Measurements from ENCODE around the gene RAB6B. TPM values are rescaled to one million over a fixed set of nuclear protein-coding genes. Genes with fewer than 3 reads are reported as not detected.

RAB6B gene
- total RNA-seq, 1 donor from 2014 or later: 2.2 TPM

DNA sequence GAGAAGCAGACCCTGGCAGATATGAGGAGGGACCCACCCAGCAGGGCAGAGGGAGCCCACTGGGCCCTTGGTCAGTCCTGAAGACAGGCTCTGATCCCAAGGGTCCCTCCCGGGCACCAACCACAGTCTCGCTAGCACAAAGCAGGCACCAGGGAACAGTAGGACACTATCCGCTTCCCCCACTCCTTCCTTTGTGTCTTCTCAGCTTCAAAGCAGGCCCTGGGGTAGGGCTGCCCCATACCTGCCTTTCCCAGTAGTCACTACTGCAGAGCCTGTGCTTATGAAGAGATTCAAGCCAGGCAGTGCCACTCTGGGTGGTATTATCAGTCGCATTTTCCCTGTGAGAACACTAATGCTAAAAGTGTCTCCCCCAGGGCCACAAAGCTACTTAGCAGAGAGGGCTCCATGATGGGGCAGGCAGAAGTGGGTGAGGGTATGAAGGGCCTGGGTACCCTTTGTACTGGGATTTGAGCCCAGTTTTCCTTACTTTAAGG lies 57.3 kb downstream of the RAB6B start:
- no peak for DNase-seq (ENCODE audit: low read depth in 2 of 2)

GRCh38 chr3:133837487-133838295 lies 58.0 kb downstream of the RAB6B start:
- DNase-seq (ENCODE audit: low read depth in 2 of 2): no peak

DNA sequence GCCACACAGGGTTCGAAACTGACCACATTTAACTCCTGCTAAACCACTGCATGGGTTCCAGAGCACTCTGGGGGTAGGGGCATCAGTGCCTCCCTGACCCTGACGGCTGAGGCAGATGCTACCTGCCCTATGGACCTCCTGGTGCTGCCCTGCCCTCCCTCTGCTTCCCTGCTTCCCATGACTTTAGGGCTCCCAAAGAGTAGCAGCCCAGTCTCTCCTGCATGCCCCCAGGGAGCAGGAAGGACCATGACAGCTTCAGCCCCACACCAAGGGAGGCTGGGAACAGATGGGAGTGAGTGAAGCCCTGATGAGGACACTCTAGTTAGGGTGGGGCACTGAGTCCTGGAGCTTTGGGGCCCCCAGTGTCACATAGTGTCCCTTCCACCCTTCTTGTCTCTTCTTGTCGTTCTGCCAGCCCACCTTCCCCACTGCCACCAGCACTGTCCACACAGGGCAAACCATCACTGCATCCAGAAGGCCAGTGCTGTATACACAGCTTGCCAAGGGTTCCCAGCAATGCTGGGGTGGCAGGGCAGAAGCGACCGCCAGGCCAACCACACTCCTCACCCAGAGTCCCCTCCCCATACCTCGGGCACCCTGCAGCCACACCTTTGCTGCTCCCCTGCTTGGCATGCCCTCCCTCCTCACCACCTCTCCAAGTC lies 59.1 kb downstream of the RAB6B start:
- no peak for DNase-seq (ENCODE audit: low read depth in 2 of 2)

- DNase-seq (ENCODE audit: low read depth in 2 of 2): no peak
These were observed 59.7 kb downstream of the RAB6B start for GRCh38 chr3:133835961-133836360.

DNA sequence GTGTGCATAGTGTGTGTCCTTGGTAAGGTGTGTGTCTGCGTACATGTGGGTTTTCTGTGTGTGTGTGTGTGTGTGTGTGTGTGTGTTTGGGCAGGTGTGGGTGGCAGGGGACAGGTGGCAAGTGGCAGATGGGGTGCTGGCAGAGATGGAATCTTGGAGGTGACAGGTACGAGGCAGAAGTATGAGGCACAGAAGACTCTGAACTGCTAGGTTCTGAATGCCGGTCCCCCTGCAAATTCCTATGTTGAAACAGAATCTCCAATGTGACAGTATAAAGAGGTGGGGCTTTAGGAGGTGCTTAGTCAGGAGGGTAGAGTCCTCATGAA lies 60.3 kb downstream of the RAB6B start:
- DNase-seq (ENCODE audit: low read depth in 2 of 2): no peak

GRCh38 chr3:133834621-133835417 lies 60.9 kb downstream of the RAB6B start:
- no peak for DNase-seq (ENCODE audit: low read depth in 2 of 2)

- no peak for DNase-seq (ENCODE audit: low read depth in 2 of 2)
These were observed 61.6 kb downstream of the RAB6B start for GRCh38 chr3:133833880-133834620.

DNA sequence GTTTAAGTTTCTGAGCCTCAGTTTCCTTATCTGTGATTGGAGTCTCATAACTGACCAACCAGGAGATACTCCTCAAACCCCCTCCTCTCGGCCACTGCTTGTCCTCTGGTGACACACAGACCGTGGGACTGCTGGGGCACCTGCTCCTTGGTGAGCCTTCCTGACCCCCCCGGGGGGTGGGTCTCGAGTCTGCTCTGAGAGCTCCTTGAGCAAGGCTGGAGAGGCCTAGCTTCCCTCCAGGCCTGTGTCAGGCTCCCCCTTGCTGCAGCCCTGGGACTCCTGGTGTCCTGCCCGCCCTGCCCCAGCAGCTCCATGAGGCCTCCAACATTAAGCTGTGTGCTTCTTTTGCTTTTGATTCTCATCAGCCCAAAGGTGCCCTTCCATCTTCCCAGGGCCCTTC lies 62.4 kb downstream of the RAB6B start:
- no peak for DNase-seq (ENCODE audit: low read depth in 2 of 2)

DNA sequence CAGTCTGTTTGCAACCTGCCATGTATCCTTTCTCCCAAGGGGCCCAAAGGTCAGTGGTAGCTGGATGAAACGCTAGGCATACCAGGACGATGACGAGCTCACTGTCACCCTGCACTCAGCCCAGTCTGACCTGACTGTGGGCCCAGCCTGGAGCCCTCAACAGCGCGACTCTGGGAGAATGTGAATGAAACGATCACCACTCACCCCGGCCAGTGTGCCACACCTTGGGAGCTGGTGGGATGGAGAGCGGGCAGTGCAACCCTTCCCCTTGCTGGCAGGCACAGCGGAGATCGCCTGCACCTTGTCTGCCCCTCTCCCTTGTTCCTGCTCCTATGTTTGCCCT lies 62.9 kb downstream of the RAB6B start:
- no peak for DNase-seq (ENCODE audit: low read depth in 2 of 2)

GRCh38 chr3:133831966-133832801 lies 63.5 kb downstream of the RAB6B start:
- no peak for DNase-seq (ENCODE audit: low read depth in 2 of 2)

DNA sequence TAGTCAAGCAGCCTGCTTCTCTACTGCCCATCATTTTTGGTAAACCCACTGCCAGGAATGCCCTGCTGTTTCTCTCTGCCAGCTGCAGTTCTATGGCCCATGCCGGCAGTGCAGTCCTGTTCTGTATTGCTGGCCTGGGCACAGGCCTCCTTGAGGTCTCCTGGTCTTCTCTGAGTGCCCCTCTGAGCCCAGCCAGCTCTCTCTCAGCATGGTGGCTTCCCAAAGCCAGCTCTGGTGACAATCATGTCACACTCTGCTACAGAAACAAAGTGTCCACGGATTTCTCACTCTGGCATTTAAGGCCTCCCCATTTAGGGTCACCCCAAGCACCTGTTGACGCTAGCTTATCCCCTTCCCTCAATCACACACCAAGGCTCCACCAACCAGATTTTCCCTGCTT lies 65.6 kb downstream of the RAB6B start:
- DNase-seq (ENCODE audit: low read depth in 2 of 2): no peak

- DNase-seq (ENCODE audit: low read depth in 2 of 2): no peak
These were observed 66.4 kb downstream of the RAB6B start for GRCh38 chr3:133829310-133829707.

DNA sequence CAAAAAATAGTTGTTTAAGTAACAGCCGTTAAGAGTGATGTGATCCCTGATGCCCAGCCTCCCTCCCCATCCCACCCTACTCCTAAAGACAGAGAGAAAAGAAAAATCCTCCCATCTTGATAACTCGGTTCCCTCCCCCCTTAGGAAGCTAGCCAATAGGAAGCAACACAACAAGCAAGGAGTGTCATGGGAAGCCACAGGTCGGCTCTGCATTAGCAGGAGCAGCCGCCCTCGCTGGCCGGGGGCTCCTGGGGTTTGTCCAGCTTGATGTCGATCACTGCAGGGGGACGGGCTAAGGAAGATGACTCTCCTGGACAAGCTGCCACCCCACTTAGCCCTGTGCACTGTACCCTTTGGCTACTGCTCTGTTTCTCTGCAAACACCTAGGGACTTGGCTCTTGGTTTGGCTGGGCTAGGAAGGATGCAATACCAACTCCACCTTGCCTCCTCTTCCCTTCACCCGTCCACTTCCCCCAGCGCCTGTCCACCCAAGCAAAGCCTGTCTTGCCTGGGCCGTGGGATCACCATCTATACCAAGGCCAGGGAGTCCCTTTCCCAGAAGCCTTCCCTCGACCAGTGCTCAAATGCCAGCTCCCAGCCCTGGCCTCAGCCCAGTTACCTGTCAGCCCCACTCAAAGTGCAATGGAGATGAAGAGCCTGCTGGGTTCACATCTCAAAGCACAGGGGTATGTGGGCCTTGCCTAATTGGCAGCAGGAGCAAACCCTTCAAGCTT lies 66.9 kb downstream of the RAB6B start:
- no peak for DNase-seq (ENCODE audit: low read depth in 2 of 2)

DNA sequence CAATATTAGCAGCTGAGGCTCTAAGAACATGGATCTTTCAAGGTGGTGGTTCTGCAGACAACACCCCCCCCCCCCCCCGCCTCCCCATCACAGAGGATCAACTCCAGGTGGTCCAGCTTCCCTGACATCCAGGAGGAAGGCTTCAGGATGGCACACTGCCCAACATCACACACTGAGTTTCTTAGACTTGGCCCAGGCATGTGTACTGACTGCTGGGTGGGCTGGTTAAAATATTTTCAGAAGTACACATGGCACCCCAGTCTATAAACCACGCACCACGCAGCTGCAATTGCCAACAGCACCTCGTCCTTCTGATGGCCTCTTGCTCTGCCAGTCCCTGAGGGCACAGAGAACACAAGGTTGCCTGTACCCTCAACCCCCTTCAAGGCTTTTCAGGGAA lies 68.0 kb downstream of the RAB6B start:
- no peak for DNase-seq (ENCODE audit: low read depth in 2 of 2)

- DNase-seq (ENCODE audit: low read depth in 2 of 2): no peak
These were observed 68.5 kb downstream of the RAB6B start for GRCh38 chr3:133827136-133827535.

GRCh38 chr3:133825969-133826727 lies 69.5 kb downstream of the RAB6B start:
- DNase-seq (ENCODE audit: low read depth in 2 of 2): no peak

DNA sequence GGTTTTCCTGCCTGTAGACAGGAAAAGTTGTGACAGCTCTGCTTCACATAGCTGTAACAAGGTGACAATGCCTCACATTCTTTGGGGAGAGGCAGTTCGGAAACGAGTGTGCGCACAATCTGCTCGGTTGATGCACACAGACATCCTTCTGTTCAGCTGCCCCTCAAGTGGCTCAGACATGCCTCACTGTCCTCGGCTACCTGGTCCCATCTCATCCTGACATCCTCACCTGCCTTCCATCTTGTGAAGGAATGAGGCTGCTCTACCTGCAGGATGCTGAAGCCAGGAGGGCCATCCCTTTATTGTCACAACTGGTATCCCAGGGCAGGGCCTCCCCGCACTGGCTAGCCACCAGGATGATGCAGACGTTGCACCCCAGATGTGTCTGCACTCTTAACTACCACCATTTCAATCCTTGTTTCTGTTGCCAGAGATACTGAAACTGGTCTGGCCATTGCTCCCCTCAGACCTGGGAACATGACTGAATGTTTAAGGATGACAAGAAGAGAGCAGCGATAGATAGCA lies 70.7 kb downstream of the RAB6B start:
- no peak for DNase-seq (ENCODE audit: low read depth in 2 of 2)

GRCh38 chr3:133821767-133822638 lies 73.7 kb downstream of the RAB6B start:
- DNase-seq (ENCODE audit: low read depth in 2 of 2): peak; percentile 11 to 80
